ENCODE results near the gene SQSTM1. TPM values are rescaled to one million over a fixed set of nuclear protein-coding genes. Genes with fewer than 3 reads are reported as not detected.

The SQSTM1 gene
- total RNA-seq, 2 donors from 2014 or later = 302 to 316 TPM

DNA sequence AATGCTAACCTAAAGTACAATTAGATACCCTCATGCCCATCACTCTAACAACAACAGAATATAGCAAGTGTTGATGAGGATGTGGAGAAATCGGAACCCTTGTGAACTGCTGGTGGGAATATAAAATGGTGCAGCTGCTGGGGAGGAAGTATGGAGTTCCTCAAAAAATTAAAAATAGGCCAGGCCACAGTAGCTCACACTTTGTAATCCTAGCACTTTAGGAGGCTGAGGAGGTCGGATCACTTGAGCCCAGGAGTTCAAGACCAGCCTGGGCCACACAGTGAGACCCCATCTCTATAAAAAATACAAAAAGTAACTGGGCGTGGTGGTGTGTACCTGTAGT lies 55.9 kb downstream of the SQSTM1 start:
- ATAC-seq (no peak), DNase-seq (no peak)
- intact Hi-C loops (cut with DNase I) = no loop called here

DNA sequence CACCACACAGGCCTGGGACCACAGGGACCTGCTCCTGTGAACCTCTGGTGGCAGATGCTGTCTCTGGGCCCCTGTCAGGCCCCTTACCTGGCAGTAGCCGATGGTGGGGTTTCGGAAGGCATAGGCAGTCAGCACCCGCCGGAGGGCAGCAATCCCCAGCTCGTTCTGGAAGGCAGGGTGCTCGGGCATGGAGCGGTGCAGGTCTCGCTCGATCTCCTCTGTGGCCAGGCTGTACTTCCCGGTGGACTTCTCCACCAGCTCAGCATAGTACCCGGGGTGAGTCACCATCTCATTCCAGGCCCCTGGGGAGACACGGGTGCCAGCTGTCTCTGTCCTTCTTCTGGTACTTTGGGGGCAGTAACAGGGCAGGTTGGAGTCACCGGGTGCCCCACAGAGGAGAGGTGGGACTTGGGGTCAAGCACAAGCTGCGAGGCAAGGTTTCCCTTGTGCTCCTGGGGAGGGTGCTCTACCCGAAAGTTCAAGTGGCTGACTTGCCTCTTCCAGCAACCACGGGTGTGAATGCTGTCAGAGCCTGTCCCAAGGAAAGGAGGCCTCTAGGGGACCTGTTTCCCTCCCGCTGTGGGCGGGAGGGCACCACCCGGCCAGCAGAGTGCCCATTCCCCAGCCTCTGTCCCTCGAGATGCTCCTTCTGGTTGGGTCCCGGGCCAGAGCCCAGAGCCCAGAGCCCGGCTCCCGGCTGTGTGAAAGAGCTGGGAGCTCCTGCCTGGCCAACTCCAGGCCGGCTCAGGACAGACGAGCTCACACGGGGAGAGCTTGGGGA lies 57.7 kb downstream of the SQSTM1 start:
- ATAC-seq (peak in 1 of 2 donors; percentile 27), DNase-seq (no peak)
- intact Hi-C loops (cut with DNase I) = no loop called here

DNA sequence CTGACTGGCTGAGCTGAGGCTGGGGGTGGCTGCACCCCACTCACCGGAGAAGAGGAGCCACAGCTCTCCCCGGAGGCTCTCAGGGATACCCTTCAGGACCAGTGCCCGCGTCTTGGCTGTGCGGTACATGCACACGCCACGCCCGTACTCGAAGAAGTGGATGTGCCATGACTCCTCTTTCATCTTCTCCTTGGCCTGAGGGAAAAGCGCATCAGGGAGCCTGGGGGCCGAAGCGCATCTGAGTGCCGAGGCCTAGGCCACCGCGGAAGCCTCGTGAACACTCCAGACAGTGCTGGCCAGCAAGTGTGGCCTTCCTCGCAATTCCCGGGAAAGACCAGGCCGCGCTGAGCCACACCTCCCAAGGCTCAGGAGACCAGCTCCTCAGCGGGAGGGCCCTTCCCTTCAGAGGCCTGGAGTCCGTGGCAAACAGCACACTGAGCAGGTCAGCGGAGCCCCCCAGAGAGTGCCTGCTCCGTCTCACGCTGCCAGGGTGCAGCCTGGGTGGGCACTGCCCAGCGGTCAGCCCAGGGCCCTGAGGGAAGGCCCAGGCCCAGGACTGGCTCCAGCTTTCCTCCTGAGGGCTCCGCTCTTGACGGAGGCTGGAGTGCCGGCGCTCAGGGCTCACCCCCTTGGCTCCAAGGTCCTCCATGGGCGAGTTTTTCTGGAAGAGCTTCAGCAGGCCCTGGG lies 58.4 kb downstream of the SQSTM1 start:
- ATAC-seq = peak in 1 of 2 donors; percentile 8
- intact Hi-C loops (cut with DNase I) = no loop called here
- no peak for DNase-seq

DNA sequence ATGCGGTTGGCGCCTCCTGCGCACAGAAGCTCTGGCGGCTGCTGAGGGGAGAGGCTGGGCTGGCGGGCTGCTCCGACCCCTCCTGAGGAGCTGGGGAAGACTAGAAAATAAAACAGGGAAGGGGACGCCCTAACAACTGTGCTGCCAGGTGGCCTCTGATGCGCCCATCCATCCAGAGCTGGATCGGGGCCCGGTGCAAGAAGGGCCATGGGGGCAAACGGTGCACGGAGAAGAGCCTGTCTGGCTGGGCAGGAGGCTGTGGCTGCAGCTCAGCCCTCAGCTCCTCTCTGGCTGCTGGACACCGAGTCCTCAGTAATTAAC lies 58.9 kb downstream of the SQSTM1 start:
- intact Hi-C loops (cut with DNase I) = no loop called here
- ATAC-seq = no peak
- DNase-seq = no peak

DNA sequence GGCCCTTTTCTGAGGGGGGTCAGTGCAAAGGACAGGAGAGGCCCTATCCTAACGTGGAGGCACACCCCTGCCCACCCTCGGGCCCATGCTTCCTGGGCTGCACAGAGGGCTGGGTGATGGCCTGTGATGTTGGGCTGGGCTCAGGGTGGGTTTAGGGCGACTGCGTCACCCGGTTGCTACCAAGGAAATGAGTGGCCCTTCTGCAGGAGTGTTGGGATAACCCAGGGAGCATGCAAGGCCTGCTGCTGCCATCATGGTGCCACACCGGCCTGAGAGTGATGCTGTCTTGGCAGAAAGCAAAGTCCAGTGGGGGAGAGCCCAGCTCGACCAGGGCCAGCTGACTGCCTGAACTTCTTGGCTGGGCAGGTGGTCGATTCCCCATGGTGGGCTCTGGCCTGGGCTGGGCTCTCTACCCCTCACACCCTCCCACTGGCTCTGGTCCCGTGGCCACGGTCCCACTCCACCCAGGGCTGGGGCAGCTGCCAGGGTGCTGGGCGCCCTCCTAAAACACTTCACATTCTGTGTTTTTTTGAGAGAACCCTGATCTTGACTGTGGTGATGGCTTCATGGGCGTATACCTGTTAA lies 59.5 kb downstream of the SQSTM1 start:
- ATAC-seq (no peak), DNase-seq (no peak)
- intact Hi-C loops (cut with DNase I) = no loop called here

DNA sequence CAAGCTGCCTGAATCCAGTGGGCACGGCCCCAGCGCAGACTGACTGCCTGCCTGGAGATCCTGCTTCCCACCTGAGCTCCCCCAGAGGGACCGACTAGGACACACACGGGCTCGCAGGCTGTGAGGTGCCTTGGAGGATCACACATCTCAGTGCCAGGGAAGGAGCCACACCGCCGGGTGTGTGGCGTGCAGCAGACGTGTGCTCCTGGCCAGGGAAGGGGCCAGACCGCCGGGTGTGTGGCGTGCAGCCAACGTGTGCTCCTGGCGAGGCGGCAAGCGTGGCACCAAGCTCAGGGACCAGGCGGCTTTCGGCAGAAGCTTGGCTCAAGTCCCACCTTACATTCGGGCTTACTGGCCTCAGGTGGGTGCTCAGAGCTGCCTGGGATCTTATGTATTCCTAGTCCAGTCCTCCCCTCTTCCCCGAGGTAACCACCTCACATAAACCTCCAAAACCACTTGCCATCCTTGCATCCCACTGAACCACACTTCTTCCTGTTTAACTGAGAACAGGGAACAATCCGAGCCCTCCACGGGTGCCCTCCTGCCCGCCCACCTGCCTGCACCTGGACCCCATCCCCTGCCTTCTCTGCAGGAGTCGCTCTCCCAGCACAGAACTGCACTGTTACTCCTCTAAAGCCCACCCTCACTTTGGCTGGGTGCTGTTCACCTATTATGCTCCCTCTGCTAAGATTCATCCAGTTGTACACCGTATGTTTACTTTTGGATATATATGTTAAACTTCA lies 60.3 kb downstream of the SQSTM1 start:
- DNase-seq (no peak), ATAC-seq (no peak)
- intact Hi-C loops (cut with DNase I) = no loop called here

DNA sequence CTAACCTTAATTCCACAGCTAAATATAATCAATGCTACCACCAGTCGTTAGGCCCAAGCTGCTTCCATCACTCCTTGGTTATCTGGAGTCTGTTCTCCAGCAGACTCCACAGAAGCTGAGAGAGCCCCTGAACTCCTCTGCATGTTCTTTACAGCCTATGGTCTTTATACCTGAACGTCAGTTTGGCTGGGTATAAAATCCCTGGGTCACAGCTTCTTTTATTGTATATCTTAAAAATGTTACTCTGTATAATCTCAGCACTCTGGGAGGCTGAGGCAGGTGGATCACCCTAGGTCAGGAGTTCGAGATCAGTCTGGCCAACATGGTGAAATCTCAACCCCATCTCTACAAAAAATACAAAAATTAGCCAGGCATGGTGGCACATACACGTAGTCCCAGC lies 61.6 kb downstream of the SQSTM1 start:
- intact Hi-C loops (cut with DNase I) = no loop called here
- DNase-seq (no peak), ATAC-seq (no peak)

DNA sequence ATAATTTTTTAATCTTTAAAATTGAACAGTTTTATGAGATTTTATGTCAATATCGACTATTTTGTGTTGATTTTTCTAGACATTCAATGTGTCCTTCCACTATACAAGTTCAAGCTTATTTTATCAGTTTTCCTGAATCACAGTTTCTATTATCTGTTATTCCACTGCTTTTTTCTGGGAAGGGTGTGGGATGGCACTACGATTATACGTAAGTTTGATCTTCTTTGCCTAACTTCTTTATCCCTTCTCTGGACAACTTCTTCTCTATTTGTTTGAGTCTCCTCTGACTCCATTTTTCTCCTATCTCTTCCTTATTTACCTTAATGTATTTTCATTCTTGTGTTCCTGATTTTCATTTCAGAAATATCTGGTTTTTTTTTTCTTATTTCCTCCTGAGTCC lies 62.5 kb downstream of the SQSTM1 start:
- intact Hi-C loops (cut with DNase I) = no loop called here
- ATAC-seq (no peak), DNase-seq (no peak)

DNA sequence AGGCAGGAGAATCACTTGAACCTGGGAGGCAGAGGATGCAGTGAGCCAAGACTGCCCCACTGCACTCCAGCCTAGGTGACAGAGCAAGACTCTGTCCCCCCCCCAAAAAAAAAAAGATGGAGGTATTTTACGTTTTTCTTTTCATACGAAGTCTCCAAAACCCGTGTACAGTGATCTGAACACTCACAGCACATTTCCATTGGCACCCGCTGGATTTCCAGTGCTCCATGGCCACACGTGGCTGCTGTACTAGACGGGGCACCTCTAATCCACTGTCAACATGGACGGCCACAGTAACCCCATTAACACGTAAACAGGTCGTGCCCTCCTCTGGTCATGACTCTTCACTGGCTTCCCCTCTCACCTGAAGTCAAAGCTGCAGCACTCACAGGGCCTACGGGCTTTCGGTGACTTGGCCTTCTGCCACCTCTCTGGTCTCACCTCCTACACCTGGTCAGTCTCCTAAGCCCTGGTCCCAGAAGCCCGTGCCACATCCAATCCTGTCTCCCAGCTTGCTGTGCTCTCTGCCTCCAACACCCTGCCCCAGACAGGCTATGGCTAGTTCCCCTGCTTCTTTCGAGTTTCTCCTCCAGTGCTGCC lies 64.9 kb downstream of the SQSTM1 start:
- no peak for DNase-seq
- intact Hi-C loops (cut with DNase I) = no loop called here
- no peak for ATAC-seq

DNA sequence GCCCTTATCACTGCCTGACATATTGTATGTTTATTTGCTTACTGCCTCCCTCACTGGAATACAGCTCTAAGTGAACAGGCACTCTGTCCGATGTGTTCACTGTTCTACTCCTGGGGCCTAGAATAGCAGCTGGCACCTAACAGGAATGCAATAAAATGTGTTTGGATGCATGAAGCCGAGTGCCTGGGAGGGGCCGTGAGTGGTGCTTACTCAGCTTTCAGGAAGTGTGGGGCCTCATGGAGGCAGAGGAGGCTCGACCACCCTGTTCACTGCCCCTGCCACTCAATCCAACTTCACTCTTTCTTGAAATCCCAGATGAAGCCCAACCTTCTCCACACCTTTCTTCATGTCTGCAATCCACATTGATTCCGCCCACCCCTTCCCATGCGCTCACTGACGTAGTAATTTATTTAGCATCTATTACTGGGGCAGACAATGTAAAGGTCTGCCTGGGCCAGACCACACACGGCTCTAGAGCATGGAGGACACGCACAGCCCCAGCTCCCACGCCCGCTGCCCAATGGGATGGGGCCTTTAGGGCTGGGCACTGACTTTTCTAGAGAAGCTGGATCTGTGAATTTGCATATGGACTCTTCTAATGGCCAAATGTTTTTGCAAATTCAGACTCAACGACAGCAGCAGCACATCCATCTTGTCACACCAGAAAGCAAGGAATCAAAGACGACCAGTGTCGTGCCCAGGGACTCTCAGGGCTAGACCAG lies 65.6 kb downstream of the SQSTM1 start:
- intact Hi-C loops (cut with DNase I) = no loop called here
- ATAC-seq (peak in 1 of 2 donors; percentile 50), DNase-seq (no peak)

DNA sequence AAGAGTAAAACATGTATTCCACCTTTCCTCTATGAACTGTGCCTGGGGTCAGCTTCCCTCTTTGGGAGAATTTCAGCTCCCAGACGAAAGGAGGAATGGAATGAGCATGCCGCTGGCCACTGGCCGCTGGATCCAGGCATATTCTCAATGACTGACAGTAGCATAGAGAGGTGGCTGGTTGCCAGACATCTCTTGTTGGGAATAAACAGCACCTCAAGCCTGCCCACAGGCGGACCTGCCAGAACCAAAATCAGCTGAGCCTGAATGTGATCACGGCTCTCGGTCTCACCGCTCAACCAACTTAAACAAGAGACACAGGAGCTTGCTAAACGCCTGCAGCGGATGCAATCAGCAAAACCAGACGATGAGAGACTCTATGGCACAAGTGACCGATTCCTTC lies 66.4 kb downstream of the SQSTM1 start:
- intact Hi-C loops (cut with DNase I) = no loop called here
- ATAC-seq = no peak
- DNase-seq = no peak

Small RNAs within 50 kb of the gene (microRNA-seq; reads per million reads assigned to microRNA genes)
- gene MIR1229 = 1.0 to 1.1 reads per million in 2 donors

Other genes starting within 250 kb of the SQSTM1 start
- 100 to 1,000 TPM; 235 to 273 TPM for gene HNRNPH1, start 197.2 kb upstream of the SQSTM1 start, total RNA-seq
- not detected for gene CBY3, start 139.9 kb upstream of the SQSTM1 start, total RNA-seq
- gene CANX, start 121.9 kb upstream of the SQSTM1 start, total RNA-seq = 100 to 1,000 TPM; 446 to 550 TPM
- 10 to 100 TPM; 11.9 to 15.3 TPM for gene MAML1, start 88.1 kb upstream of the SQSTM1 start, total RNA-seq
- 10 to 100 TPM; 13.9 to 16.1 TPM for gene LTC4S, start 26.9 kb upstream of the SQSTM1 start, total RNA-seq
- 10 to 100 TPM; 66.5 to 85.9 TPM for gene MGAT4B, start 14.0 kb upstream of the SQSTM1 start, total RNA-seq
- 10 to 100 TPM; 11.1 to 12.7 TPM for gene MRNIP, start 37.9 kb downstream of the SQSTM1 start, total RNA-seq
- gene TBC1D9B, start 87.0 kb downstream of the SQSTM1 start, total RNA-seq = 10 to 100 TPM; 43.5 to 53.5 TPM

All from left cardiac atrium (tissue), 4 donors.